Natural killer cell (primary cell): ENCODE measurements around the gene SH2D3A. TPM values are rescaled to one million over a fixed set of nuclear protein-coding genes. Genes with fewer than 3 reads are reported as not detected.
A peak's percentile ranks its signal among the peaks of the same experiment; 100 is the strongest.
"Not testable (repeated sequence)": the region's sequence is repeated elsewhere in the genome, so short reads cannot be mapped to it uniquely, and the experiment has no call there.

Source experiments
- ATAC-seq, 3 donors: fragments of 150-1000 bp in 2 of 3; fragments of 200-7000 bp in 1 of 3; cut with Tn5 transposase; 1 replicate in 1 of 3; 2 replicates in 2 of 3; pipeline ENCODE4 v1.10.0; 2021; ENCODE audit warnings: mild to moderate bottlenecking in 2 of 3, moderate library complexity in 2 of 3
- DNase-seq, 2 donors: peaks; one replicate each; pipeline versions ENCODE4 v3.0.0 to v3.0.0-alpha.2; 2013 to 2021; ENCODE audit warnings: mixed read lengths in 1 of 2
- H3K27ac ChIP-seq: one replicate; pipeline ENCODE4 v1.5.1; 2013; ENCODE audit warnings: mild to moderate bottlenecking, low read length
- H3K27me3 ChIP-seq: one replicate; pipeline ENCODE4 v1.6.1; 2013; ENCODE audit warnings: low read length; ENCODE audit not compliant: control insufficient read depth, insufficient read depth
- H3K36me3 ChIP-seq: one replicate; pipeline ENCODE4 v1.6.1; 2013; ENCODE audit warnings: low read length; ENCODE audit not compliant: control insufficient read depth, insufficient read depth
- H3K4me1 ChIP-seq: one replicate; pipeline ENCODE4 v1.6.1; 2013; ENCODE audit warnings: low read length; ENCODE audit not compliant: control insufficient read depth, insufficient read depth
- H3K4me3 ChIP-seq: one replicate; pipeline ENCODE4 v1.5.1; 2013; ENCODE audit warnings: low read length
- H3K9me3 ChIP-seq: one replicate; pipeline ENCODE4 v1.6.1; 2013; ENCODE audit warnings: low read length; ENCODE audit not compliant: control insufficient read depth, insufficient read depth
- H3K27ac Mint-ChIP-seq, 2 donors: one replicate each; pipeline ENCODE4 v1.8.0; 2022; ENCODE audit warnings: mild to moderate bottlenecking in 2 of 2, mixed read lengths in 2 of 2, moderate library complexity in 1 of 2
- H3K27me3 Mint-ChIP-seq, 2 donors: one replicate each; pipeline ENCODE4 v1.8.0; 2022; ENCODE audit warnings: low read depth in 2 of 2, mixed read lengths in 2 of 2
- H3K36me3 Mint-ChIP-seq: one replicate; pipeline ENCODE4 v1.8.0; 2022; ENCODE audit warnings: mixed read lengths
- H3K4me1 Mint-ChIP-seq, 2 donors: one replicate each; pipeline ENCODE4 v1.8.0; 2022; ENCODE audit warnings: mixed read lengths in 2 of 2
- H3K4me3 Mint-ChIP-seq: one replicate; pipeline ENCODE4 v1.8.0; 2022; ENCODE audit warnings: mild to moderate bottlenecking, moderate library complexity, mixed read lengths
- H3K9me3 Mint-ChIP-seq, 2 donors: one replicate each; pipeline ENCODE4 v1.8.0; 2022; ENCODE audit warnings: mixed read lengths in 2 of 2
- CTCF ChIP-seq: fragments of 200-600 bp; IDR thresholded peaks from one replicate; pipeline ENCODE4 v1.8.0; 2022; ENCODE audit warnings: antibody characterized with exemption
- WGBS: methylation state at CpG from one replicate; pipeline ENCODE4 v1.1.7; 2013; ENCODE audit warnings: missing lambda C conversion rate; ENCODE audit not compliant: insufficient coverage; 5-methylcytosine and 5-hydroxymethylcytosine counted together
- intact Hi-C: fragments of 100-400 bp; cut with micrococcal nuclease; formaldehyde crosslinking; loops from one replicate; pipeline ENCODE4 v1.14.2; 2022
- total RNA-seq, 4 donors: library from RNA; stranded (reverse); fragments of 120-200 nt in 1 of 4; gene quantifications; one replicate each; pipeline versions ENCODE4 v1.2.3 to v1.2.4, GENCODE V29; 2013 to 2022

Gene SH2D3A
- total RNA-seq, 3 donors from 2014 or later (not counting 1 experiment from before 2014, with no cell fraction given) = 14.6 to 20.1 (median 15.3) TPM

- H3K36me3 Mint-ChIP-seq = no peaks in the 10 kb centered on the region
- peak overlapping the region; percentile 97 to 99 for H3K27ac Mint-ChIP-seq
- Histone ChIP-seq H3K4me1 (peaks cover 52% of the 10 kb centered on the region), H3K4me3 (peak overlapping the region; percentile 28), H3K9me3 (no peaks in the 10 kb centered on the region), H3K27me3 (no peaks in the 10 kb centered on the region), H3K36me3 (no peaks in the 10 kb centered on the region), H3K27ac (peak overlapping the region; percentile 85)
- peaks cover 59 to 65% of the 10 kb centered on the region in 2 donors for H3K4me1 Mint-ChIP-seq
- H3K4me3 Mint-ChIP-seq = peak overlapping the region; percentile 99
- ATAC-seq (peak; percentile 73 to 88 (median 81)), DNase-seq (peak; percentile 77 to 84)
- intact Hi-C loops = loop anchor here (1.0 to 5.0 kb wide), 5 partner anchors 30 to 385 kb away; partner anchors contain the start of genes GPR108 and VAV1
- no peaks in the 10 kb centered on the region for H3K9me3 Mint-ChIP-seq
- WGBS = 8% methylated on average over 8 of the region's 9 CpGs
- no peak for TF ChIP-seq CTCF
- H3K27me3 Mint-ChIP-seq = no peaks in the 10 kb centered on the region
Observed at GRCh38 chr19:6802336-6803035, 35.3 kb upstream of the SH2D3A start.

- peak overlapping the region; percentile 97 to 99 for H3K27ac Mint-ChIP-seq
- 0% methylated on average over 11 of the region's 19 CpGs for WGBS
- H3K4me1 Mint-ChIP-seq = peaks cover 59 to 61% of the 10 kb centered on the region in 2 donors
- peak overlapping the region; percentile 99 for H3K4me3 Mint-ChIP-seq
- H3K9me3 Mint-ChIP-seq = no peaks in the 10 kb centered on the region
- intact Hi-C loops = loop anchor here (1.0 to 5.0 kb wide), 6 partner anchors 29 to 386 kb away; partner anchors contain the start of genes GPR108, SH2D3A and VAV1
- no peaks in the 10 kb centered on the region for H3K9me3 ChIP-seq
- DNase-seq = peak; percentile 69 to 94
- H3K27me3 ChIP-seq = no peaks in the 10 kb centered on the region
- no peaks in the 10 kb centered on the region for H3K36me3 ChIP-seq
- peak overlapping the region; percentile 43 for H3K4me3 ChIP-seq
- H3K27ac ChIP-seq = peak overlapping the region; percentile 84
- H3K27me3 Mint-ChIP-seq = no peaks in the 10 kb centered on the region
- no peaks in the 10 kb centered on the region for H3K36me3 Mint-ChIP-seq
- no peak for TF ChIP-seq CTCF
- ATAC-seq = peak; percentile 45 to 65 (median 49)
- peaks cover 54% of the 10 kb centered on the region for H3K4me1 ChIP-seq
Observed at GRCh38 chr19:6801485-6802086, 34.4 kb upstream of the SH2D3A start.

DNA sequence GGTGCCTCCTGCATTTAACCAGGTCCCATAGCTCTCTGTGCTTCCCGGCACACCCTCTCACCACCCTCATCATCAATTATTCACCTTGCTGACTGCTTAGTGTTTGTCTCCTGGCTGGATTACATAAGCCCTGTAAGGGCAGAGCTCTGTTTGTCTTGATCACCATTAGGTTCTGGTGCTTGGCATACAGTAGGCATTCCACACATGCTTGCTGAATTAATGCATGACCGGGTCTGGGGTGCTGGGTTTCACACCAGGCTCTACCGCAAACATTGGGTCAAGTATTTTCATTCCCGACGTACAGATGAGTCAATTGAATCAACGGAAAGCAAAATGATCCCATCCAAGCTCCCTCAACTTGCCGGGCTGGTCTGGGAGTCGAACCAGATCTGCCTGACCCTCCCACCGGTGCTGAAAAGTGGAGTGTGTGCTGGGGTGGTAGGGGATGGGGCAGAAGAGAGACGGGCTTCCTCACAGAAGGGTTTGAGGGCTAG lies 33.8 kb upstream of the SH2D3A start:
- Mint-ChIP-seq H3K9me3 (no peaks in the 10 kb centered on the region), H3K27ac (peak overlapping the region; percentile 97 to 99), H3K27me3 (no peaks in the 10 kb centered on the region), H3K36me3 (no peaks in the 10 kb centered on the region), H3K4me3 (peak overlapping the region; percentile 99), H3K4me1 (peaks cover 60 to 62% of the 10 kb centered on the region in 2 donors)
- intact Hi-C loops = loop anchor here (1.0 to 5.0 kb wide), 3 partner anchors 34 to 386 kb away; partner anchors contain the start of gene SH2D3A
- Histone ChIP-seq H3K27me3 (no peaks in the 10 kb centered on the region), H3K9me3 (no peaks in the 10 kb centered on the region), H3K27ac (peak overlapping the region; percentile 84), H3K4me1 (peaks cover 51% of the 10 kb centered on the region), H3K4me3 (peak overlapping the region; percentile 43), H3K36me3 (no peaks in the 10 kb centered on the region)
- peak in 1 of 3 donors; percentile 8 for ATAC-seq
- WGBS = 13% methylated on average over 10 of the region's 10 CpGs
- DNase-seq = peak; percentile 19 to 47
- TF ChIP-seq CTCF = no peak

DNA sequence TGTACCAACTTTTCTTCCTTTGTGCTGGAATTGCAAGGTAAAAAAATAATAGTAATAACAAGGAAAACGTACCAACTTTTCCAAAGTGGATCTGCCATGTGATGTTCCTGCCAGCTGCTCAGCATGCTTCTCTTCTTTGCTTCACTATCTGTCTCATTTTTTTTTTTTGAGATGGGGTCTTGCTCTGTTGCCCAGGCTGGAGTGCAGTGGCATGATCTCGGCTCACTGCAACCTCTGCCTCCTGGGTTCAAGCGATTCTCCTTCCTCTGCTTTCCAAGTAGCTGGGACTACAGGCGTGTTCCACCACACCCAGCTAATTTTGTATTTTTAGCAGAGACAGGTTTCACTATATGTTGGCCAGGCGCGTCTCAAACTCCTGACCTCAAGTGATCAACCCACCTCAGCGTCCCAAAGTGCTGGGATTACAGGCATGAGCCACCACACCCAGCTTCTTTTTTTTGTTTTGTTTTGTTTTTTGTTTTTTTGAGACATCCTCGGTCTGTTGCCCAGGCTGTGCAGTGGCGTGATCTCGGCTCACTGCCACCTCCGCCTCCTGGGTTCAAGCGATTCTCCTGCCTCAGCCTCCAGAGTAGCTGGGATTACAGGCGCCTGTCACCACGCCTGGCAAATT lies 33.0 kb upstream of the SH2D3A start:
- not testable (repeated sequence) for H3K36me3 Mint-ChIP-seq, H3K4me3 ChIP-seq, H3K27me3 Mint-ChIP-seq, ATAC-seq, H3K36me3 ChIP-seq, H3K9me3 ChIP-seq, H3K9me3 Mint-ChIP-seq, H3K27me3 ChIP-seq
- intact Hi-C loops = loop anchor here (5.0 kb wide), 2 partner anchors 138 to 387 kb away; no protein-coding TSS in a partner anchor
- Mint-ChIP-seq H3K4me3 (peak overlapping the region; percentile 99), H3K4me1 (peaks cover 66 to 70% of the 10 kb centered on the region in 2 donors), H3K27ac (peak overlapping the region; percentile 97 to 99)
- H3K27ac ChIP-seq = peak overlapping the region; percentile 84
- 44% methylated on average over 14 of the region's 14 CpGs for WGBS
- peaks cover 51% of the 10 kb centered on the region for H3K4me1 ChIP-seq
- peak in 1 of 2 donors; percentile 19 for DNase-seq
